GM23248 (cell line): ENCODE data around the gene MYCBP2. TPM values are rescaled to one million over a fixed set of nuclear protein-coding genes. Genes with fewer than 3 reads are reported as not detected.
"Not testable (repeated sequence)": the region's sequence is repeated elsewhere in the genome, so short reads cannot be mapped to it uniquely, and the experiment has no call there.

ENCODE experiments used
- DNase-seq: peaks from one replicate; pipeline ENCODE4 v3.0.0-alpha.2; 2015
- H2AFZ ChIP-seq: fragments of 200-600 bp; sonication (generic); 2 replicates; pipeline ENCODE4 v1.6.1; 2016; ENCODE audit warnings: antibody characterized with exemption
- H3F3A ChIP-seq: fragments of 200-600 bp; sonication (generic); 2 replicates; pipeline ENCODE4 v1.6.1; 2016; ENCODE audit warnings: mild to moderate bottlenecking, antibody characterized with exemption, mixed run types; ENCODE audit not compliant: insufficient read depth
- H3K27ac ChIP-seq: fragments of 200-600 bp; sonication (generic); 2 replicates; pipeline ENCODE4 v1.5.1; 2016; ENCODE audit warnings: mild to moderate bottlenecking
- H3K27me3 ChIP-seq: fragments of 200-600 bp; sonication (generic); replicated peaks from 2 replicates; pipeline ENCODE4 v1.6.1; 2016; ENCODE audit warnings: mild to moderate bottlenecking; ENCODE audit not compliant: insufficient read depth
- H3K36me3 ChIP-seq: fragments of 200-600 bp; sonication (generic); 2 replicates; pipeline ENCODE4 v1.6.1; 2016; ENCODE audit warnings: low read depth, mild to moderate bottlenecking
- H3K4me1 ChIP-seq: fragments of 200-600 bp; sonication (generic); 2 replicates; pipeline ENCODE4 v1.6.1; 2016; ENCODE audit warnings: mild to moderate bottlenecking; ENCODE audit not compliant: insufficient read depth
- H3K4me2 ChIP-seq: fragments of 200-600 bp; sonication (generic); one replicate; pipeline ENCODE4 v1.6.1; 2016; ENCODE audit warnings: mild to moderate bottlenecking; ENCODE audit not compliant: unreplicated experiment
- H3K4me3 ChIP-seq: fragments of 200-600 bp; sonication (generic); 2 replicates; pipeline ENCODE4 v1.5.1; 2016; ENCODE audit warnings: mild to moderate bottlenecking
- H3K79me2 ChIP-seq: fragments of 200-600 bp; sonication (generic); 2 replicates; pipeline ENCODE4 v1.6.1; 2016; ENCODE audit warnings: mild to moderate bottlenecking; ENCODE audit not compliant: insufficient read depth
- H3K9ac ChIP-seq: fragments of 200-600 bp; sonication (generic); 2 replicates; pipeline ENCODE4 v1.6.1; 2016; ENCODE audit warnings: mild to moderate bottlenecking
- H3K9me2 ChIP-seq: fragments of 200-600 bp; sonication (generic); 2 replicates; pipeline ENCODE4 v1.6.1; 2016; ENCODE audit warnings: mixed run types, mild to moderate bottlenecking, moderate library complexity; ENCODE audit not compliant: insufficient read depth
- H3K9me3 ChIP-seq: fragments of 200-600 bp; sonication (generic); one replicate; pipeline ENCODE4 v1.6.1; 2017; ENCODE audit warnings: low read depth
- H4K20me1 ChIP-seq: fragments of 200-600 bp; sonication (generic); 2 replicates; pipeline ENCODE4 v1.6.0; 2016; ENCODE audit not compliant: insufficient read depth
- EZH2 ChIP-seq: fragments of 200-600 bp; sonication (generic); IDR thresholded peaks from 2 replicates; pipeline ENCODE4 v1.6.1; 2018; ENCODE audit warnings: antibody characterized with exemption, mild to moderate bottlenecking; ENCODE audit not compliant: insufficient read depth, poor library complexity, severe bottlenecking
- EZH2phosphoT487 ChIP-seq: fragments of 200-600 bp; sonication (generic); IDR thresholded peaks from 2 replicates; pipeline ENCODE4 v1.6.1; 2018; ENCODE audit warnings: antibody characterized with exemption, moderate library complexity, mild to moderate bottlenecking, low read depth; ENCODE audit not compliant: insufficient read depth
- WGBS, 2 experiments: methylation state at CpG; one replicate each; pipeline ENCODE4 v1.1.6; 2015 to 2017; ENCODE audit warnings: low lambda C conversion rate in 2 of 2, low coverage in 1 of 2; ENCODE audit errors: missing lambda C conversion rate in 2 of 2; 5-methylcytosine and 5-hydroxymethylcytosine counted together
- in situ Hi-C: fragments of 300-500 bp; cut with MboI; formaldehyde crosslinking; loops from 2 replicates; pipeline ENCODE4 v1.15.0; 2020
- polyA plus RNA-seq: library from polyadenylated mRNA; unstranded; fragments of >200 nt; fragmentation: Nextera tagmentation; extraction: Ambion mirVana; gene quantifications from 2 replicates; pipeline ENCODE4 v1.2.1, GENCODE V29; 2016
- total RNA-seq: library from RNA; depleted of rRNA; stranded (reverse); fragments of >200 nt; shearing (Covaris generic); gene quantifications from 2 replicates; pipeline ENCODE4 v1.2.3, GENCODE V29; 2014

The MYCBP2 gene
- total and polyA plus RNA-seq, 2 experiments from 2014 or later = 27.4 to 61.8 TPM

DNA sequence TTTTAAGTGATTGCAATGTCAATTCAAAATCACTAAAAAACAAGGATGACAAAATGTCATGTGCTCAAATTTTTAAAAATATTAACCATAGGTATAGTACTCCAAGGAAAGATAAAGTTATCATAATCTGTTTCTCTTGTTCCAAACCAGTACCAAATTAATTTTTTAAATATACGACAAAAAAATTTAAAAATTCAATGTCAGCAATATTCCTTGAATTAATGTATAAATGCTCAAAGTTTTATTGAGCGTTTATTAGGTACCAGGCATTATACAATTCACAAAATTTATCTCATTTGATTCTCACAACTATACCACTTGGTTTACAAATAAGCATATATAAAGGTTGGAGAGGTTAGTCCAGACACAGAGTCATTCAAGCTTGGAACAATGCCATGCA, 64.7 kb downstream of the MYCBP2 start:
- Histone ChIP-seq H3K27ac (no peak overlapping the region), H4K20me1 (no peaks in the 10 kb centered on the region), H3F3A (no peaks in the 10 kb centered on the region), H3K9me3 (no peaks in the 10 kb centered on the region), H3K79me2 (no peaks in the 10 kb centered on the region), H3K4me2 (no peak overlapping the region), H3K27me3 (no peaks in the 10 kb centered on the region), H3K4me3 (no peak overlapping the region), H3K9ac (no peak overlapping the region), H3K4me1 (no peaks in the 10 kb centered on the region), H3K36me3 (peaks cover 37% of the 10 kb centered on the region), H2AFZ (no peak overlapping the region), H3K9me2 (no peaks in the 10 kb centered on the region)
- no peak for TF ChIP-seq EZH2phosphoT487
- no peak for TF ChIP-seq EZH2
- 95 to 97% methylated on average over 2 of the region's 2 CpGs for WGBS, 2 experiments
- in situ Hi-C loops = no loop called here
- DNase-seq = no peak

DNA sequence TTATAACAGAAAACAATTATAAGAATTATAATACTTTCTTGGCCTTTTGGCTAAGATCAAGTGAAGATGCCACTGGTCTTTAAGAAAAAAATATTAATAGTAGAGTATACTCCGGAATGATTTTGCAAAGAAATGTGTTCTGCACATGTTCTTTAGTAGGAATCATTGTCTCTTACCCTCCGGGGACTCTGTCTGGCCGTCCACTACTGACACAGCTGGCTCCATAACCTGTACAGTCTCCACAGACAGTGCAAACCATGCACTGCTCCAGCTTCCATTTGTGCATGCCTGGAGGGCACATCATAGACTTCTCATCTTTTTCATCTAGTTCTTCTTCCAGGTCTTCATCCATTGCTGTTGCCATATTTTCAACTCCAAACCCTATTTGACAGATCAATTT, 75.9 kb downstream of the MYCBP2 start:
- Histone ChIP-seq H3K79me2 (peaks cover 3% of the 10 kb centered on the region; the same call in 1 of the 2 replicates), H3K27me3 (no peaks in the 10 kb centered on the region), H3K4me1 (no peaks in the 10 kb centered on the region), H3K36me3 (peaks cover 14% of the 10 kb centered on the region; the same call in 1 of the 2 replicates), H3K9me2 (no peaks in the 10 kb centered on the region), H3K27ac (no peak overlapping the region), H2AFZ (no peak overlapping the region), H3K9ac (no peak overlapping the region), H3K4me2 (no peak overlapping the region), H3K9me3 (no peaks in the 10 kb centered on the region), H3K4me3 (no peak overlapping the region), H4K20me1 (0 out of 2 replicates have a peak, but pooled peaks cover 4% of the 10 kb centered on the region), H3F3A (no peaks in the 10 kb centered on the region)
- WGBS, 2 experiments = 11 to 16% methylated on average over 3 of the region's 3 CpGs
- in situ Hi-C loops = no loop called here
- TF ChIP-seq EZH2phosphoT487 (no peak), EZH2 (no peak)
- no peak for DNase-seq

DNA sequence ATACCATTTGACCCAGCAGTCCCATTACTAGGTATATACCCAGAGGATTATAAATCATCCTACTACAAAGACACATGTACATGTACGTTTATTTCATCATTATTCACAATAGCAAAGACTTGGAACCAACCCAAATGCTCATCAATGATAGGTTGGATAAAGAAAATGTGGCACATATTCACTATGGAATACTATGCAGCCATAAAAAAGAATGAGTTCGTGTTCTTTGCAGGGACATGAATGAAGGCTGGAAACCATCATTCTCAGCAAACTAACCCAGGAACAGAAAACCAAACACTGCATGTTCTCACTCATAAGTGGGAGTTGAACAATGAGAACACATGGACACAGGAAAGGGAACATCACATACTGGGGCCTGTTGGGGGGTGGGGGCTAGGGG, 81.7 kb downstream of the MYCBP2 start:
- H3K36me3 ChIP-seq = peaks cover 21% of the 10 kb centered on the region
- H4K20me1 ChIP-seq, H3K4me1 ChIP-seq, H3K4me3 ChIP-seq, H3K9ac ChIP-seq, H3K4me2 ChIP-seq, H3F3A ChIP-seq, H3K9me2 ChIP-seq, H3K27ac ChIP-seq, H3K27me3 ChIP-seq, in situ Hi-C loops, DNase-seq, H3K9me3 ChIP-seq, H2AFZ ChIP-seq: not testable (repeated sequence)
- H3K79me2 ChIP-seq = peaks cover 18% of the 10 kb centered on the region
- 95 to 100% methylated on average over 2 of the region's 2 CpGs for WGBS, 2 experiments

DNA sequence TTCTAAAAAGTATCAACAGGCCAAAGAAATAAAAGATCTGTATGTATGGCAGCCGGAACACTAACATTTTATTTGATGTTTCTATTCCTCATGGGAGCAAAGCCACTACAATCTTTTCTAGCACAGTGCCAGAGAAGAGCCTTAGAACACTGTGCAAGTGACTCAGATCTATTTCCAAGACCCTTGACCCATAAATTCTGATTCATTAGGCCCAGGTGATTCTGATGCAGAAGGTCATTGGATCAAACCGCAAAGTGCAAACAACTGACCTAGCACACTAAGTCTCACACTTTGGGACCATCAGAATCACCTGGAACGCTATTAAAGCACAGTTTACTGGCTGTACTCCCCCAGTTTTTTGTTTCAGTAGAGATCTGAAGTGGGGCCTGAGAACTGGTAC, 87.6 kb downstream of the MYCBP2 start:
- Histone ChIP-seq H3K27ac (no peak overlapping the region), H4K20me1 (no peaks in the 10 kb centered on the region), H3K79me2 (peaks cover 6% of the 10 kb centered on the region; the same call in 1 of the 2 replicates), H3K9me3 (no peaks in the 10 kb centered on the region), H3K9me2 (no peaks in the 10 kb centered on the region), H3K36me3 (peaks cover 11% of the 10 kb centered on the region), H2AFZ (no peak overlapping the region), H3K9ac (no peak overlapping the region), H3K27me3 (no peaks in the 10 kb centered on the region), H3K4me1 (no peaks in the 10 kb centered on the region), H3K4me3 (no peak overlapping the region), H3F3A (no peaks in the 10 kb centered on the region), H3K4me2 (no peak overlapping the region)
- in situ Hi-C loops = no loop called here
- no peak for TF ChIP-seq EZH2
- no peak for TF ChIP-seq EZH2phosphoT487
- 83 to 91% methylated on average over 3 of the region's 3 CpGs for WGBS, 2 experiments
- no peak for DNase-seq

DNA sequence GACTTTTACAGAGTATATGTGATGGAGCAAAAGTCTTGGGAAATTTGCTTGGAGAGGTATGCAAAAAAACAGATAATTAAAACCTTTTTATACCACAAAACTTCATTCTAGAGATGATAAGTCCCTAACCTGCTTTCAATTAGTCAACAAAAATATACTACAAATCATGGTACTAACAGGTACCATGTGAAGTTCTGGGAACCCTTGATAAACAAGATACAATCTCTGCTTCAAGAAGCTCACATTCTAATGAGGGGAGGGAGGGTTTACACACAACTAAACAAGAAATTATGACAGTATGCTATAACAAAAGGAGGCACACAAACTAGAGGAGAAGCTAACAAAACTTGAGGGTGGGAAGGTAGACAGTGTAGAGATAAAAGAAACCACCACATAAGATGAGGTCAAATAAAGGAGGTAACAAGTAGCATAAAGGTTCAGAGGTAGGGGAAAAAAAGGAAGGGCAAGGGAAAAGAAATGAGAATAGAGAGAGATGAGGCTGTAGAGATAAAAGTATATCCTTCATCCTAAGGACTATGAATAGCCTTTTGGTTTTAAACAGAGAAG, 91.4 kb downstream of the MYCBP2 start:
- Histone ChIP-seq H3K9ac (no peak overlapping the region), H3K4me2 (no peak overlapping the region), H3K4me3 (no peak overlapping the region), H3K9me3 (no peaks in the 10 kb centered on the region), H3K9me2 (no peaks in the 10 kb centered on the region), H3F3A (no peaks in the 10 kb centered on the region), H2AFZ (no peak overlapping the region), H3K36me3 (0 out of 2 replicates have a peak, but pooled peaks cover 7% of the 10 kb centered on the region), H4K20me1 (no peaks in the 10 kb centered on the region), H3K27ac (no peak overlapping the region), H3K4me1 (no peaks in the 10 kb centered on the region), H3K79me2 (no peaks in the 10 kb centered on the region), H3K27me3 (no peaks in the 10 kb centered on the region)
- in situ Hi-C loops = no loop called here
- TF ChIP-seq EZH2 (no peak), EZH2phosphoT487 (no peak)
- no peak for DNase-seq
